Measurements from ENCODE around the gene LCE1D.

Gene LCE1D

DNA sequence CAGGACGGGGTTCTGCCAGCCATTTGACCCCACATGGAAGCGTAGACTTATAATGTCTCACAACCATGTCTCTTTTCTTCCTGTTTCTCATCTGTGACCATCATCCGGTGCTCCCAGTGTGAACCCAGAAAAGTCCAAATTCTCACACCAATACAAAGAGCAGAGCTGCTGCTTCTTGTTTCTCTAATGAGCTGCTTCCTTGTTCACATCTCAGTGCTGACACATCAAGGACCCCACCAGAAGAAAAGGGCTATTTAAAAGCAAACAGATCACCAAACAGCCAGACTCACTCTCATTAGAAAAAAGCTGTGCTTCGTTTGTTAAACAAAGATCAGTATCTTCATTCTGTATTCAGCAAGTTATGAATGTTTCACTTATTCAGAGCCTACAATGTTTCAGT is 835 bp upstream of the LCE1D start:
- no peak for DNase-seq (ENCODE audit: low read depth)

DNA sequence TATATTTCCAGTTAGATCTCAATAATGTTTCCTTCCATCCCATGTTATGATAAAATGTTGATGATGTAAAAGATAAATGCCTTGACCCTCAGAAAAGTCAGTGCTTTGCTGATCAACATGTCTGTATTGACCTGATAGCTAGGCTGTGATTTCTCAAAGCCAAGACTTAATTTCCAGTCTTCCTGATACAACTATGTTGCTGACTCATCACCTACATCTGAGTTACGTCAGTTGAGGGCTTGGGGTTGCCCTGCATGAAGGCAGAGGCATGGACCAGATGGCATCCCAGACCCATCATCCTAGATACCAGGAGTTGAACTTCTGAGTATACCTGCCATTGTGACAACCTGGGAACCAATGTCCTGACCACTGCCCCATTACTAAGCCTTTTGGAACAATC is 4.8 kb downstream of the LCE1D start:
- DNase-seq (ENCODE audit: low read depth): no peak
- no peak overlapping the region for H3K4me3 ChIP-seq (ENCODE audit: low read depth, low read length)
- TF ChIP-seq POLR2A (IDR thresholded peaks at IDR 0.05; ENCODE audit: extremely low read depth, insufficient read length) (no peak), MYC (IDR thresholded peaks at IDR 0.05; ENCODE audit: low read depth, low read length) (no peak)
- TF ChIP-seq, protein P1, sequence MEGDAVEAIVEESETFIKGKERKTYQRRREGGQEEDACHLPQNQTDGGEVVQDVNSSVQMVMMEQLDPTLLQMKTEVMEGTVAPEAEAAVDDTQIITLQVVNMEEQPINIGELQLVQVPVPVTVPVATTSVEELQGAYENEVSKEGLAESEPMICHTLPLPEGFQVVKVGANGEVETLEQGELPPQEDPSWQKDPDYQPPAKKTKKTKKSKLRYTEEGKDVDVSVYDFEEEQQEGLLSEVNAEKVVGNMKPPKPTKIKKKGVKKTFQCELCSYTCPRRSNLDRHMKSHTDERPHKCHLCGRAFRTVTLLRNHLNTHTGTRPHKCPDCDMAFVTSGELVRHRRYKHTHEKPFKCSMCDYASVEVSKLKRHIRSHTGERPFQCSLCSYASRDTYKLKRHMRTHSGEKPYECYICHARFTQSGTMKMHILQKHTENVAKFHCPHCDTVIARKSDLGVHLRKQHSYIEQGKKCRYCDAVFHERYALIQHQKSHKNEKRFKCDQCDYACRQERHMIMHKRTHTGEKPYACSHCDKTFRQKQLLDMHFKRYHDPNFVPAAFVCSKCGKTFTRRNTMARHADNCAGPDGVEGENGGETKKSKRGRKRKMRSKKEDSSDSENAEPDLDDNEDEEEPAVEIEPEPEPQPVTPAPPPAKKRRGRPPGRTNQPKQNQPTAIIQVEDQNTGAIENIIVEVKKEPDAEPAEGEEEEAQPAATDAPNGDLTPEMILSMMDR (IDR thresholded peaks at IDR 0.05; ENCODE audit: low read depth, low read length): no peak
- TF ChIP-seq, protein P2, sequence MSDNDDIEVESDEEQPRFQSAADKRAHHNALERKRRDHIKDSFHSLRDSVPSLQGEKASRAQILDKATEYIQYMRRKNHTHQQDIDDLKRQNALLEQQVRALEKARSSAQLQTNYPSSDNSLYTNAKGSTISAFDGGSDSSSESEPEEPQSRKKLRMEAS (IDR thresholded peaks at IDR 0.05; ENCODE audit: low read depth, low read length): no peak

More for the DNA sequence above, 835 bp upstream of the LCE1D start:
- no peak overlapping the region for H3K4me3 ChIP-seq (ENCODE audit: low read depth, low read length)
- TF ChIP-seq, protein P2 (IDR thresholded peaks at IDR 0.05; ENCODE audit: low read depth, low read length): no peak

DNA sequence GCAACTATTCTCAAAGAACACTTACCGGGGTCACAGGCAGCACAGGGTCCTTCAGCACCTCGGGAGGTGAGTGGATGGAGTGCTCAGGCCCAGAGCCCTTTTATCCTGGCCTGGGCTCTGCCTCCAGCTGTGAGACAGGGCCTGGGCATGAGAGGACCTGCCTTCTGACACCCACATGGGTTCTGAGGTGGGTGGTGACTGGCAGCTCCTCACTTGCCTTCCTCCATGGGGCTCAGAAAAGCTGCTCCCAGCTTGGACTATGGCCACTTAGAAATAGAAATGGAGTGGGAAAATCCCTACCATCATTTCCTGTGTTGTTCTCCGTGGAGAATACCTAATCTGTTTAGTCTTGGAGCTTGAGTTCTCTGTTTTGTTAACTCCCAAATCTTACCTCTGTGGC is 10.1 kb downstream of the LCE1D start, which contains the start of gene LCE1C:
LCE1C (minus strand) TSS at position 76 of the 400 bp plus-strand sequence. CDS start 1,173 bp downstream, outside the sequence.
- no peak for DNase-seq (ENCODE audit: low read depth)
- no peak for TF ChIP-seq MYC (IDR thresholded peaks at IDR 0.05; ENCODE audit: low read depth, low read length)
- TF ChIP-seq, protein P1 (IDR thresholded peaks at IDR 0.05; ENCODE audit: low read depth, low read length): no peak
- H3K4me3 ChIP-seq (ENCODE audit: low read depth, low read length): no peak within 1 kb of the TSS

DNA sequence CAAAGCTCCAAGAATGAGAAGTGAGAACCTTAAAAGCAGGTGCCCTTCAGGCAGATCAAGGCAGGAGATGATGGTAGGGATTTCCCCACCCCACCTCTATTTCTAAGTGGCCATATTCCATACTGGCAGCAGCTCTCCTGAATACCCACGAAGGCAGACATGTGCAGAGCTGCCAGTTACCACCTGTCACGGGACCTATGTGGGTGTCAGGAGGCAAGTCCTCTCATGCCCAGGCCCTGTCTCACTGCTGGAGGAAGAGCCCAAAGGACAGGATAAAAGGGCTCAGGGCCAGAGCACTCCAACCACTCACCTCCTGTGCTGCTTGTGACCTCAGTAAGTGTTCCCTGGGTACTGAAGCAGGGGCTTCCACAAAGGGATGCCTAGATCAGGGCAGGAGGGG is 14.5 kb downstream of the LCE1D start:
- no peak overlapping the region for H3K4me3 ChIP-seq (ENCODE audit: low read depth, low read length)
- no peak for DNase-seq (ENCODE audit: low read depth)
- TF ChIP-seq MYC (IDR thresholded peaks at IDR 0.05; ENCODE audit: low read depth, low read length) (no peak), POLR2A (IDR thresholded peaks at IDR 0.05; ENCODE audit: extremely low read depth, insufficient read length) (no peak)
- TF ChIP-seq, protein P1 (IDR thresholded peaks at IDR 0.05; ENCODE audit: low read depth, low read length): no peak
- TF ChIP-seq, protein P2 (IDR thresholded peaks at IDR 0.05; ENCODE audit: low read depth, low read length): no peak

DNA sequence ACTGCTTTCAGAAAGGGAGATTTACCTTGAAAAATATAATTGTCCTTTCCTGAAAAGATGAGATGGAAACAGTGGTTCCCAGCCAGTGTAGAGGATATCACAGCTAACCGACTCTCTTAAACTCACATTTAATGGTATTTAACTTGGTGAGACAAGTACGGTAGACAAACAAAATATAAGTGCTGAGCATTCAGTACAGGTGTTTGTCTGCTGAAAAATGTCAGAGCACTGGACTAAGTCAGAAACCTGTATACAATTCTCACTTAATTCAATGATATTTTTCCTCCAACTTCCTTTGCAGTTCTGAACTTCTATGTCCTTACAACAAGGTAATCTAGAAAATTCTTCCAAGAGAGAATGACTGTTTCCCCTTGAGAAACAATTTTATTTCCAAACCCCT is 15.2 kb downstream of the LCE1D start, which contains the start of gene LCE1B:
LCE1B (plus strand) TSS at position 301 of the 400 bp plus-strand sequence. CDS start 476 bp downstream, outside the sequence.
- no peak for TF ChIP-seq MYC (IDR thresholded peaks at IDR 0.05; ENCODE audit: low read depth, low read length)
- TF ChIP-seq, protein P2 (IDR thresholded peaks at IDR 0.05; ENCODE audit: low read depth, low read length): no peak
- TF ChIP-seq, protein P1 (IDR thresholded peaks at IDR 0.05; ENCODE audit: low read depth, low read length): no peak
- TF ChIP-seq POLR2A (IDR thresholded peaks at IDR 0.05; ENCODE audit: extremely low read depth, insufficient read length): no peak
- H3K4me3 ChIP-seq (ENCODE audit: low read depth, low read length): no peak within 1 kb of the TSS
- DNase-seq (ENCODE audit: low read depth): no peak

DNA sequence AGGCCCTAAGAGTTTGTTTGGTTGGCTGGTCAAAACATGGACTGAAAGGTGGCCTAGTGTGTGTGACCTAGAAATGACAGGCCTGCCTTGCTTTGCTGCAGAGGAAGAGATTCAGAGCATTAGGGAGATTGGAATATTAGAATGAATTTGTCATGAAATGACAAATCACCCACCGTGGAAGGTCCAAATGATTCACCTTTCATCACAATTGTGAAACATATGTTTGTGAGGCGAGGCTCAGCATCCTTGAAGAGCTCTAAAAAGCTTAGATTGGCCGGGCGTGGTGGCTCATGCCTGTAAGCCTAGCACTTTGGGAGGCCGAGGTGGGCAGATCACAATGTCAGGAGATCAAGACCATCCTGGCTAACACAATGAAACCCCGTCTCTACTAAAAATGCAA is 20.8 kb downstream of the LCE1D start:
- no peak for DNase-seq (ENCODE audit: low read depth)
- TF ChIP-seq, protein P1 (IDR thresholded peaks at IDR 0.05; ENCODE audit: low read depth, low read length): no peak
- no peak for TF ChIP-seq MYC (IDR thresholded peaks at IDR 0.05; ENCODE audit: low read depth, low read length)
- TF ChIP-seq POLR2A (IDR thresholded peaks at IDR 0.05; ENCODE audit: extremely low read depth, insufficient read length): no peak
- TF ChIP-seq, protein P2 (IDR thresholded peaks at IDR 0.05; ENCODE audit: low read depth, low read length): no peak
- H3K4me3 ChIP-seq (ENCODE audit: low read depth, low read length): no peak overlapping the region
